ENCODE results near the gene WDFY2.

The WDFY2 gene

GRCh38 chr13:51717786-51718398 lies 133.6 kb downstream of the WDFY2 start:
- no peak for DNase-seq

GRCh38 chr13:51719394-51719793 lies 135.1 kb downstream of the WDFY2 start:
- no peak for DNase-seq

GRCh38 chr13:51721496-51721895 lies 137.2 kb downstream of the WDFY2 start:
- peak; percentile 82 for DNase-seq

GRCh38 chr13:51723529-51723928 lies 139.3 kb downstream of the WDFY2 start:
- no peak for DNase-seq

GRCh38 chr13:51724721-51725120 lies 140.5 kb downstream of the WDFY2 start:
- no peak for DNase-seq

- no peak for DNase-seq
Observed at GRCh38 chr13:51726446-51727193, 142.4 kb downstream of the WDFY2 start.

- DNase-seq: no peak
Observed at GRCh38 chr13:51727634-51728274, 143.5 kb downstream of the WDFY2 start.

GRCh38 chr13:51728275-51728673 lies 144.0 kb downstream of the WDFY2 start:
- DNase-seq: no peak

GRCh38 chr13:51728972-51729371 lies 144.7 kb downstream of the WDFY2 start:
- no peak for DNase-seq

GRCh38 chr13:51729866-51730553 lies 145.7 kb downstream of the WDFY2 start:
- DNase-seq: peak; percentile 74

- DNase-seq: no peak
Observed at GRCh38 chr13:51730927-51731326, 146.7 kb downstream of the WDFY2 start.

- DNase-seq: no peak
Observed at GRCh38 chr13:51731759-51732158, 147.5 kb downstream of the WDFY2 start.

GRCh38 chr13:51733374-51734298 lies 149.4 kb downstream of the WDFY2 start:
- DNase-seq: no peak

GRCh38 chr13:51734786-51735185 lies 150.5 kb downstream of the WDFY2 start:
- no peak for DNase-seq

GRCh38 chr13:51737609-51738008 lies 153.3 kb downstream of the WDFY2 start:
- DNase-seq: no peak

GRCh38 chr13:51738226-51738905 lies 154.1 kb downstream of the WDFY2 start:
- DNase-seq: no peak

GRCh38 chr13:51739027-51739764 lies 154.9 kb downstream of the WDFY2 start:
- no peak for DNase-seq

- DNase-seq: no peak
Observed at GRCh38 chr13:51740698-51741097, 156.4 kb downstream of the WDFY2 start.

GRCh38 chr13:51742031-51742430 lies 157.8 kb downstream of the WDFY2 start:
- no peak for DNase-seq

- no peak for DNase-seq
Observed at GRCh38 chr13:51742611-51743010, 158.3 kb downstream of the WDFY2 start.

- no peak for DNase-seq
Observed at GRCh38 chr13:51745243-51745642, 161.0 kb downstream of the WDFY2 start.

Data from femur (tissue), 1 donor.